Limb (tissue), 2 donors: ENCODE data around the gene TRAPPC3L.

ENCODE experiments used
- DNase-seq, 2 donors: peaks; one replicate each; pipeline ENCODE4 v3.0.0-alpha.2; 2016; ENCODE audit errors: extremely low spot score in 2 of 2

The TRAPPC3L gene

DNA sequence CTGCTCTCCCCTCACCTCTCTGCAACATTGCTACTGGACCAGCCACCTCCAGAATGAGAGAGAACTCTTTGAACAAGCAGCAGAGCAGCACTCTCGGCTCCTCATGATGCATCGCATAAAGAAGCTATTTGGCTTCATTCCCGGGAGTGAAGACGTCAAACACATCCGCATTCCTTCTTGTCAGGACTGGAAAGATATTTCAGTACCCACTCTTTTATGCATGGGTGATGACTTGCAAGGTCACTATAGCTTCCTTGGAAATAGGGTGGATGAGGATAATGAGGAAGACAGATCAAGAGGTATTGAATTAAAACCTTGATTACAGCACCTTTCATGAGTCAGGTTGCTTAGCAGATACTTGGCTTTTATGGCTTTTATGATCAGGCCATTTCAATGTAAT is 12.4 kb upstream of the TRAPPC3L start:
- peak in 1 of 2 donors; percentile 45 for DNase-seq

GRCh38 chr6:116556814-116557415 is 11.4 kb upstream of the TRAPPC3L start:
- no peak for DNase-seq

GRCh38 chr6:116556065-116556464 is 10.6 kb upstream of the TRAPPC3L start:
- DNase-seq = no peak

- DNase-seq = no peak
Measured at GRCh38 chr6:116553451-116553850, 8.0 kb upstream of the TRAPPC3L start, which contains the start of gene CALHM4. Gene CALHM4, plus strand, starts transcription at chr6:116553751. Its CDS starts 43 bp downstream, at chr6:116553794.

GRCh38 chr6:116550796-116551195 is 5.3 kb upstream of the TRAPPC3L start:
- no peak for DNase-seq

DNA sequence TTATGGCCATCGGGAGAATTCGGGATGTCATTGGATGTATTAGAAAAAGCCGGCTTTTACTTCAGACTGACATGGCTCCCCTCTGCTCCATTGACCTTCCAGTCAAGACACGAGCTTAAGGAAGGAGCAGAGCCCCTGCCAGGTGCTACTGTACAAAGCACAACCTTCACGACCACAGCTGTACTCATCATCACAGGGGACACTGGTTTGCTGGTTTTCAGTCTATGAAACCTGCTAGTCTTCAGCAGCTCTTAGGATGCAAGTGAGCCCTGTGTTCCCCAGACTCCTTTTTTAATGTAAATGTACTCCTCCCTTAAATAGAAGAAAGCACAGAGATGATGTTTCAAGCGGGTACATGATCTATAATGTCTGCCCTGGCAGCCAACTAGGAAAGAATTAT is 1.9 kb upstream of the TRAPPC3L start:
- DNase-seq = no peak

- DNase-seq = no peak
Measured at GRCh38 chr6:116543149-116543548, 2.3 kb downstream of the TRAPPC3L start.

DNA sequence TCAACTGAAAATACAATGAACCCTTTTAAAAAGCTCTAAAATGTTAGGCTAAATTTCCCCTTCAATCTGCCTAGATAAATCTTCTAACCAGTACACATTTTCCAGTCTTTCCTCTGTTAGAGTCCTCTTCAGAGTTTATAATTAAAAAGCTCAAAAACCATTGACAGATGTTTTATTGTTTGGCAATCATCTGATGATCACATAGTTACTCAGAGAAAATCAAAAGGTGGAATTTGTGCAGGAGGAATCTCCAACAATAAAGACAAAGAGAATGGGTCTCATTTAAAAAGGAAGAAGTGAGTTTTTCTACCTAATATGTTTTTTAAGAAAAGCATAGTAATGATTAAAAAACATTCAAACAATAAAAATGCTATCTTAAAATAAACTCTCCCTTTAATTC is 3.1 kb downstream of the TRAPPC3L start:
- DNase-seq = no peak

DNA sequence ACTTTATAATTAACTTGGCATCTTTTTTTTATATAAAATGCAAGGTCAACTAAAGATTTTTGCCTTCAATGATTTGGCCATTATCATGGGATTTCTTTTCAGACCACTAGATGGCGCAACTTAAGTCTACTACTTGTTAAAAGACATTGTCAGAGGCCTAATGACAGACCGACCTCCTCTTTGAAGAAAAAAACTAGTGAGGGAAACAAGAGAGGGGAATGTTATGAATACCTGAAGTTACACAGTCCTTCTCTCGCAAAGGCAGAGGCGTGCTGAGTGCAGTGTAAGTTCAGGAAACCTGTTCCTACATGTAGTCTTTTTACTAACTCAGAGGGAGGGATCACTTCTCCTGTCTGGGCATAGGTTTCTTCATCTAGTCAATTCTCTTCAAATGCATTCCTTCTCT is 9.3 kb downstream of the TRAPPC3L start:
- DNase-seq = peak; percentile 30 to 54

- DNase-seq = no peak
Measured at GRCh38 chr6:116535109-116535508, 10.4 kb downstream of the TRAPPC3L start.

DNA sequence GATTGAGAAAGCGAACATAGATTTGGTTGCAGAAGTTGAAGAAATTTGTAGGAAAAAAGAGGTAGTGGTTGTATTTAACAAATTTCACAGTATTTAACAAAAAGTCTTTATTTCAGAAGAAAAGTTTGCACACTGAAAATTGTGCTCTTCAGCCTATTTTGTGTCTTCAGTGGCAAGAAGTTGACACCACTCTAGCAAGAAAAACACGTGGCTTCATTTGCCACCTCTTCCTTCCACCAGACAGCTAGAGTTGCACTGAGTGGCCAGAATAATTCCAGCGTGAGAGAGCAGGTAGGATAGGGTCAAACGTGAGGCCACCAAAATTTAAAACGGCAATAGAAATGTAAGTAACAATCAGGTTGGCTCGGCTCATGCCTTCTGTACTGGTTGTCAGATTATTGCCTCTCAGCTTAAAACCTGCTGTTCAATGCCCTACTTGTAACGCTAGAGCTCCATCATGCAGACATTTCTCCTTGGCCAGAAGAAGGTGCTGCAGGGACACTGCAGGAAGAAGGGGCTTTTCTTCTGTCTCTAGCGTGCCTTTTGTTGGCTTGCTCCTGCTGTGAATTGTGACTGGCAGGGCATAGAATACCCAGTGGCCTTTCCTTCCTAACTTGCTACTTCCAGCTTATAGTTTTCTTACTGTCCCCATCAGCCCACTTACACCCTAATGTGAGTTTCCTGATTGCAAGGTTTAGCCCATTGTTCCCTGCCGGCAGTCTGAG is 12.1 kb downstream of the TRAPPC3L start:
- no peak for DNase-seq

DNA sequence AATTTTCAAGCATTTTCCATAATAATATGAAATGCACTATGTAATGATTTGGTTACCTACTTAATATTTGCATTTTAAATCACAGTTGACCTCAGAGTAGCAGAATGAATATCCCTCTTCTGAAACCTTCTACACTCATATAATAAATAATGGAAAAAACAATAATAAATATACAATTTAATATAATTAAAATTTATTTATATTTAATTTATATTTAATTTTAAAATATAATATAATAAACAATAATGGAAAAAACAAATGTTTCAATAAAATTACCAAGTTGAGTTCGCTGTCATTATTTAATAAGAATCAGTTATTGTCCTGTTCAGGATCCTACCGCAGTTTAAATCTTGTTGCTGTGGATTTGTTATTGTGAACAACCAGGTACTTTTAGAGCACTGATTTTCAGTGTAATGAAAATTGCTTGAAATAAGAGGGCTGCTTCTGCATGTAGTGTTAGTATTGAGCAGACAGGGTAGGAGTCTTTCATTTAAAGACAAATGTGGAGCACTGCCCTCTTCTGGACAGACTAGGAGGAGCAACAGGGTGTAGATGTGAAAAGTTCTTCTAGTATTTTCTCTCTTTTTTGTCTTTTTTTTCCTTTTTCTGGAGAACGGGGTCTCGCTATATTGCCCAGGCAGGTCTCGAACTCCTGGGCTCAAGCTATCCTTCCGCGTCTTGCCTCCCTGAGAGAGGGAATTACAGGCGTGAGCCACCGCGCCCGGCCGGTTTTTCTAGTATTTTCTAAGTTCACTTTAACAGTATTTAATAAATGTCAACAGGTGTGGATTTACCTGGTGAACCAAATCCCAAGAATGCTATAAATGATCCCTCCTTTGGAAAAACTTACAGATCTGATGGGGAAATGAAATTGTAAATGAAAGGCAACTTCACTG is 13.6 kb downstream of the TRAPPC3L start:
- peak; percentile 60 to 62 for DNase-seq

- no peak for DNase-seq
Measured at GRCh38 chr6:116530436-116530835, 15.0 kb downstream of the TRAPPC3L start.

GRCh38 chr6:116529466-116530290 is 15.8 kb downstream of the TRAPPC3L start:
- no peak for DNase-seq

DNA sequence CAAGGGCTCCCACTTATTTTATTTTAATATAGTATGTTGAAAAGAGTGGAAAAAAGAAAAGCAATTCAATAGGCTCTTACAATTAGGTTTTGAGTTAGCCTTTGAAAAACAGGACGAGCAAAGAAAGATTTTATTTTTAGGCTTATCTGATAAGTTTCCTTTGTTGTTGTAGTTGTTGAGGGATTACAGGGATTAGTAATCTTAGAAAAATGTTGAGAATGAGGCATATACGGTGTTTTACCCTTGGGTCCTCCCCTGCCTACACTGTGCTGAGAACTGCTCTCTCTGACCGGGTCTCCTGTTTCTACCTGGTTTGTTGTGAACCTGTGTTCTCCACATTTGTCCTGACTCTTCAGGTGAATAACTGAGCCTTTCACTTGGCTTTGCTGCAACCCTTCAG is 16.7 kb downstream of the TRAPPC3L start:
- DNase-seq = no peak

DNA sequence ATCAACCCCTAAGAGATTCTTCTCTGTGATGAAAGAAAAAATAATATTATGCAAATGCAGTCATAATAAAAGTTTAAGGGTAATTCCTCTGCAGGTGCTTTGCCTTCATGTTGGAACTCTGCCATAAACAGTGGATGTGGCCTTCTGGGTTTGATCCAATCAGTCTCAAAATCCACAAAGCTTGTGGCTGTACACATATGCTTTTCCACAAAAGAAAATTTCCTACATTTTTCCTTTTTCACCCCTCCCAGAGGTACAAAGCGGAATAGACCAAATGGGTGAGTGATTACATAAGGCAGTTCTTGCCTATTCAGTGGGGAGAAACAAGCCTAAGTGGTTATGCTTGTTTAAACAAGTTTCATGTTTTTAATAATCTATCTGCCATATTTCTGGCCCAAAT is 17.4 kb downstream of the TRAPPC3L start:
- DNase-seq = no peak

GRCh38 chr6:116524236-116524635 is 21.2 kb downstream of the TRAPPC3L start:
- DNase-seq = no peak

- no peak for DNase-seq
Measured at GRCh38 chr6:116522896-116523295, 22.6 kb downstream of the TRAPPC3L start.

DNA sequence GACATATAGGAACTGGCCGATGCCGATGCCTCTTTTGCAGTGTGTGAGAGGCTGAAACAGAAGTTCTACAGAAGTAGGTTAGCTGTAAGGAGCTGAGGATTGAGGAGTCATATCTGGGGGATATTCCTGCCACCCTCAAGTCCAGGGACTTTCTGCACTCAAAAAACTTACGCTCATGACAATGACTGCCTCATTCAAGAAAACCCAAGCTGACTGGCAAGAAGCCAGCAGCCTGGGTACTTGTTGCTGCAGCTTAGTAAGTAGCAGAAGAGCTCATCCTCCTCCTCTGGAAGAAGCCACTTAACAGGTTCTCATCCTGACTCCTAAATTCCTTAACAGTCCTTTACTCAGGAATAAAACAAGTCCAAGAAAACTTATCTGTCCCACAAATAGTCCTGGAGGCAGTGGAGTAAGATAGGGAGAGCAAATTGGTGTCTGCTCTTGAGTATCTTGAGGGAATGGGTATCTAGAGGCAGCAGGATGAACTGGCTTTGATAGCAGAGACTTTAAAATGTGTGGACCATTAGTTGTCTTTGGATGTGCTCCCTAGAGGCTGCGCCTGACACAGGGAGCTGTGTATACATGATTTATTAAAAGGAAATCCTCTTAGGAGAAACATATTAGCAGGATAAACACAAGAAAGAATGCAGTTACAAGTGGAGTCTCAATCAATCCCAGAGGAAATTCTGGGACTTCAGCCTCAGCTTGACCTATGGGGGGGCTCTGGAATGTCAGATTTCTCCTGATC is 26.7 kb downstream of the TRAPPC3L start:
- no peak for DNase-seq

DNA sequence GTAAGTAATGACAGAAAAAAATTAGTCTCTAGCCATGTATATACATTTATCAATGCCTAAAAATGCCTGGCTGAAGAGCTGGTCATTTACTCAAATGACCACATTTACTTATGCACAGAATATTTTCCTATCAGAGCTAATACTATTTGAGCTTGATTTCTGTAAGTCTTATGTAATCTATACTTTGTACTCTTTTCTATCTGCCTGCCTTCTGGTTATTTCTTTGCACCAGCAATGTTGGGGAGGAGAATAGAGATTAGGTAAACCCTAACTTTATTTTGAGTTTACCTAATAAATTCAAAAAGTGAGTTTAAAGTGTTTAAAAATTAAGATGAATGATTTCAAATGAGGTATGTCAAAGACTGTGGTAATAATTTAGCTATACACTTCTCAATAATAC is 30.3 kb downstream of the TRAPPC3L start:
- no peak for DNase-seq

GRCh38 chr6:116514111-116514510 is 31.4 kb downstream of the TRAPPC3L start:
- DNase-seq = no peak
